Mesenchymal stem cell (in vitro differentiated cells and primary cell): Measurements from ENCODE around the gene NAP1L4.

Source experiments
- DNase-seq: peaks from one replicate; pipeline ENCODE4 v3.0.0-alpha.2; 2013
- H2AFZ ChIP-seq: one replicate; pipeline ENCODE4 v1.6.1; 2013; ENCODE audit warnings: low read depth, mild to moderate bottlenecking, control low read depth, inconsistent platforms, low read length, moderate library complexity
- H2AK5ac ChIP-seq: 2 replicates; pipeline ENCODE4 v1.6.1; 2013; ENCODE audit warnings: low read length, moderate library complexity, mild to moderate bottlenecking, inconsistent platforms; ENCODE audit not compliant: severe bottlenecking
- H2BK120ac ChIP-seq: one replicate; pipeline ENCODE4 v1.6.1; 2013; ENCODE audit warnings: low read depth, mild to moderate bottlenecking, inconsistent platforms, low read length, moderate library complexity
- H2BK12ac ChIP-seq, 2 experiments: one replicate each; pipeline ENCODE4 v1.6.1; 2013; ENCODE audit warnings: inconsistent platforms in 2 of 2, low read length in 2 of 2, mild to moderate bottlenecking in 2 of 2, moderate library complexity in 2 of 2, control low read depth in 1 of 2
- H2BK15ac ChIP-seq: one replicate; pipeline ENCODE4 v1.6.1; 2013; ENCODE audit warnings: mild to moderate bottlenecking, low read depth, inconsistent platforms; ENCODE audit not compliant: poor library complexity, severe bottlenecking
- H2BK5ac ChIP-seq: 2 replicates; pipeline ENCODE4 v1.6.1; 2013; ENCODE audit warnings: low read depth, mild to moderate bottlenecking, low read length, control low read depth, inconsistent platforms; ENCODE audit not compliant: poor library complexity, severe bottlenecking
- H3K14ac ChIP-seq, 2 experiments: one replicate each; pipeline ENCODE4 v1.6.1; 2013; ENCODE audit warnings: inconsistent platforms in 2 of 2, low read length in 2 of 2, control low read depth in 1 of 2, mild to moderate bottlenecking in 1 of 2, moderate library complexity in 1 of 2
- H3K18ac ChIP-seq, 2 experiments: one replicate each; pipeline ENCODE4 v1.6.1; 2013; ENCODE audit warnings: inconsistent platforms in 2 of 2, low read length in 2 of 2, control low read depth in 1 of 2, low read depth in 1 of 2, mild to moderate bottlenecking in 1 of 2
- H3K23ac ChIP-seq, 2 experiments: one replicate each; pipeline ENCODE4 v1.6.1; 2013; ENCODE audit warnings: inconsistent platforms in 2 of 2, low read length in 2 of 2, mild to moderate bottlenecking in 2 of 2, moderate library complexity in 2 of 2, control low read depth in 1 of 2
- H3K27ac ChIP-seq: 2 replicates; pipeline ENCODE4 v1.5.1; 2013; ENCODE audit warnings: mild to moderate bottlenecking, moderate library complexity, low read length, control low read depth, inconsistent platforms; ENCODE audit not compliant: poor library complexity, severe bottlenecking
- H3K27me3 ChIP-seq, 2 experiments: 2 replicates each; pipeline versions ENCODE4 v1.6.1 to v1.7.0; 2013; ENCODE audit warnings: low read length in 2 of 2, mild to moderate bottlenecking in 2 of 2, moderate library complexity in 2 of 2, control low read depth in 1 of 2, inconsistent platforms in 1 of 2; ENCODE audit not compliant: control insufficient read depth in 1 of 2, insufficient read depth in 1 of 2
- H3K36me3 ChIP-seq, 2 experiments: 2 replicates each; pipeline versions ENCODE4 v1.6.1 to v1.7.0; 2013; ENCODE audit warnings: low read length in 2 of 2, control low read depth in 1 of 2, inconsistent platforms in 1 of 2, low read depth in 1 of 2, mild to moderate bottlenecking in 1 of 2; ENCODE audit not compliant: insufficient read depth in 2 of 2, control insufficient read depth in 1 of 2
- H3K4ac ChIP-seq, 2 experiments: one replicate each; pipeline ENCODE4 v1.6.1; 2013; ENCODE audit warnings: inconsistent platforms in 2 of 2, low read length in 2 of 2, mild to moderate bottlenecking in 2 of 2, moderate library complexity in 2 of 2, control low read depth in 1 of 2, low read depth in 1 of 2
- H3K4me1 ChIP-seq: 2 replicates; pipeline ENCODE4 v1.6.1; 2013; ENCODE audit warnings: low read depth, low read length, control low read depth; ENCODE audit not compliant: control insufficient read depth, insufficient read depth
- H3K4me2 ChIP-seq: 2 replicates; pipeline ENCODE4 v1.6.1; 2013; ENCODE audit warnings: low read length, mild to moderate bottlenecking, inconsistent platforms; ENCODE audit not compliant: poor library complexity, severe bottlenecking
- H3K4me3 ChIP-seq, 2 experiments: 2 replicates each; pipeline versions ENCODE4 v1.5.1 to v1.7.0; 2013; ENCODE audit warnings: low read length in 2 of 2, mild to moderate bottlenecking in 2 of 2, control low read depth in 1 of 2, low read depth in 1 of 2; ENCODE audit not compliant: insufficient read depth in 1 of 2
- H3K79me1 ChIP-seq: replicated peaks from 2 replicates; pipeline ENCODE4 v1.6.1; 2013; ENCODE audit warnings: mild to moderate bottlenecking, control low read depth, low read length, inconsistent platforms; ENCODE audit not compliant: poor library complexity, severe bottlenecking
- H3K9ac ChIP-seq: 2 replicates; pipeline ENCODE4 v1.7.0; 2013; ENCODE audit warnings: mild to moderate bottlenecking, low read length, moderate library complexity
- H3K9me3 ChIP-seq: 2 replicates; pipeline ENCODE4 v1.7.0; 2013; ENCODE audit warnings: mild to moderate bottlenecking, low read length; ENCODE audit not compliant: control insufficient read depth
- H4K8ac ChIP-seq: one replicate; pipeline ENCODE4 v1.6.1; 2013; ENCODE audit warnings: inconsistent platforms, mild to moderate bottlenecking, low read length, moderate library complexity
- H4K91ac ChIP-seq: one replicate; pipeline ENCODE4 v1.6.1; 2013; ENCODE audit warnings: mild to moderate bottlenecking, low read length, inconsistent platforms
- WGBS: methylation state at CpG from one replicate; pipeline ENCODE4 v1.1.7; 2013; ENCODE audit warnings: mixed read lengths; 5-methylcytosine and 5-hydroxymethylcytosine counted together

The NAP1L4 gene

DNA sequence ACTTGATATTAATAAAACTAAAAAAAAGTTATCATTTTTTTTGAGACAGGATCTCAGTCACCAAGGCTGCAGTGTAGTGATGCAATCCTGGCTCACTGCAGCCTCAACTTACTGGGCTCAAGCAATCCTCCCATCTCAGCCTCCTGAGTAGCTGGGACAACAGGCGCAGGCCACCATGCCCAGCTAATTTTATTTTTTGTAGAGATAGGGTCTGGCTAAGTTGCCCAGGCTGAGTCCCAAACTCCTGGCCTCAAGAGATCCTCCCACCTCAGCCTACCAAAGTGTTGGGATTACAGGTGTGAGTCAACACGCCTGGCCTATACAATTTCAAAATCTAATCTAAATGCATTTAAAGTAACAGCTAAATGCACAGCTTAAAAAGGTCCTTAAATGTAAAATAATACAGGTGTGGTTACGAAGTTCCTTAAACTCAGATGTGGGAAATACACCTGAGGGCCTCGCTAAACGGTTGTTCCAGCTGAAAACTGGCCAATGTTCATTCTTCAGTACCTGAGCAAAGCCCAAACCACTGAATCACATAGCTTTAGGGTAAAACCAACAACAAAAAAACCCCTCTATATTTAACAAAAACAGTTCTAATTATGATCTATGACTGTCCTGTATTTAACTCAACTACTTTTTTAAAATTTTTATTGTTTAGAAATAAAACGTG, 11.8 kb downstream of the NAP1L4 start:
- Histone ChIP-seq H2AK5ac (peak overlapping the region; percentile 84), H3K27me3 (no peaks in the 10 kb centered on the region), H2BK120ac (no peak overlapping the region), H4K8ac (no peak overlapping the region), H3K18ac (no peak overlapping the region), H2BK15ac (no peak overlapping the region), H2AFZ (no peak overlapping the region), H3K4me3 (no peak overlapping the region), H3K9me3 (no peaks in the 10 kb centered on the region), H3K4me2 (no peak overlapping the region), H3K4me1 (peaks cover 1% of the 10 kb centered on the region), H3K23ac (no peak overlapping the region), H4K91ac (no peak overlapping the region), H3K36me3 (peaks cover 20 to 44% of the 10 kb centered on the region in 2 experiments), H2BK5ac (no peak overlapping the region), H3K9ac (no peak overlapping the region), H3K79me1 (peaks cover 4% of the 10 kb centered on the region), H3K14ac (no peak overlapping the region), H3K27ac (no peak overlapping the region), H2BK12ac (no peak overlapping the region), H3K4ac (no peak overlapping the region)
- DNase-seq = no peak
- WGBS = 97% methylated on average over 4 of the region's 6 CpGs

DNA sequence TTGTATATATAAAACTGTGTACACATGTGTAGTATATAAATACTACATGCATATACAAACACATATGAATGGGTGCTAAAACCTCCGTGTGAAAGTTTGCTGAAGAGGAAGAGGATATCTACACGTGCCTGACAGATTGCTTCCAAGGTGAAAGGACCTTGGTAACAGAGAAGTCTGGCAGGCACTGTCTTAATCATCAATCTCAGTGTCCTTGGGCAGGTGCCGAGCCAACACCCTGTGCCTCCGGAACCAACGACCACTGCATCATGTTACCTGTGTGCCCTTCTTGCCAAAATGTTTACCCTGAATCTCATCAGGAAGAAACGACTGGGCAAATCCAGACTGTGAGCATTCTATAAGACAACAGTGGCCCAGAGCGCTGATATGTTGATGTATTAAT, 15.0 kb downstream of the NAP1L4 start:
- Histone ChIP-seq H3K4me1 (peaks cover 1% of the 10 kb centered on the region), H2AFZ (no peak overlapping the region), H3K9me3 (no peaks in the 10 kb centered on the region), H2BK12ac (no peak overlapping the region), H4K91ac (no peak overlapping the region), H2BK15ac (no peak overlapping the region), H3K36me3 (peaks cover 26 to 73% of the 10 kb centered on the region in 2 experiments), H3K27me3 (no peaks in the 10 kb centered on the region), H3K4me2 (no peak overlapping the region), H3K79me1 (peaks cover 18% of the 10 kb centered on the region), H3K23ac (no peak overlapping the region), H2BK5ac (no peak overlapping the region), H3K9ac (no peak overlapping the region), H4K8ac (no peak overlapping the region), H3K4me3 (no peak overlapping the region), H3K14ac (no peak overlapping the region), H3K4ac (no peak overlapping the region), H2AK5ac (no peak overlapping the region), H3K27ac (no peak overlapping the region), H2BK120ac (no peak overlapping the region), H3K18ac (no peak overlapping the region)
- WGBS = 97% methylated on average over 7 of the region's 7 CpGs
- no peak for DNase-seq

DNA sequence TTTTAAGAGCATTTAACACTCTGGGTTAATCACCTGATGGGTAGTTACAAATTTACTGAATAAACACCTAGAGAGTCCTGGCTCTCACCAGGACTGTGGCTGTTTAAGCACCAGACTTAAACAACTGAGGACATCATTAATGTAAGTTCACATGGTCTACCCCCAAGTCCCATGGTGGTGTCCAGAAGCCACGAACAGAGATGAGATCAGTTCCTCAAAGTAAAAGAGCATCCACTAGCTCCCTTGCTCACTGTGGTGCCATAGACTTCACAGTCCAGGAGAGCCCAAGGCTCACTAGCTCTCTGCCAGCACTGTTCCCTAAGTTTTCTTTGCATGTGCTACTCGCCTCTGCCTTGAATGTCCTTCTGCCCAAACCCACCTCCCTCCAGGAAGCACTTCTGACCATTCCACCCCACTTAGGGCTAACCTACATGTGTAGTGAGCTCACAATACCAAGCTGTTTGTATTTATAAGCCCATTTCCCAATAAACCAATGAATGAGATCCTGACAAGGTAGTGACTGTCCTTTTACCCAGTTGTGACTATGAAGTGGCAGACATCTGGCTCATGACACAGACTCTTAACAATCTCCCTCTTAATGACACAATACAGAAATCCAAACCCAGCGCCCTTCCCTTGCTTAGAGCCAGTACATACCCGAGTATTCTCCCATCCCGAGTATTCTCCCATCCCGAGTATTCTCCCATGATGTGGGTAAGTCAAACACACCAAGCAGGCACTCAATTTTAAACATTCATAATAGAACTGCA, 15.7 kb downstream of the NAP1L4 start:
- H2AFZ ChIP-seq = no peak overlapping the region
- no peak overlapping the region for H3K23ac ChIP-seq
- no peaks in the 10 kb centered on the region for H3K27me3 ChIP-seq
- H2BK120ac ChIP-seq = no peak overlapping the region
- no peak overlapping the region for H4K8ac ChIP-seq
- no peak overlapping the region for H4K91ac ChIP-seq
- H3K27ac ChIP-seq = no peak overlapping the region
- H3K4ac ChIP-seq = no peak overlapping the region
- no peak for DNase-seq
- H3K79me1 ChIP-seq = peaks cover 18% of the 10 kb centered on the region
- no peak overlapping the region for H3K9ac ChIP-seq
- no peak overlapping the region for H3K18ac ChIP-seq
- peaks cover 26 to 79% of the 10 kb centered on the region in 2 experiments for H3K36me3 ChIP-seq
- peaks cover 1% of the 10 kb centered on the region for H3K4me1 ChIP-seq
- no peak overlapping the region for H2BK5ac ChIP-seq
- no peak overlapping the region for H3K4me3 ChIP-seq
- no peak overlapping the region for H2BK15ac ChIP-seq
- no peaks in the 10 kb centered on the region for H3K9me3 ChIP-seq
- H3K14ac ChIP-seq = no peak overlapping the region
- H3K4me2 ChIP-seq = no peak overlapping the region
- H2BK12ac ChIP-seq = no peak overlapping the region
- no peak overlapping the region for H2AK5ac ChIP-seq
- 97% methylated on average over 6 of the region's 6 CpGs for WGBS

DNA sequence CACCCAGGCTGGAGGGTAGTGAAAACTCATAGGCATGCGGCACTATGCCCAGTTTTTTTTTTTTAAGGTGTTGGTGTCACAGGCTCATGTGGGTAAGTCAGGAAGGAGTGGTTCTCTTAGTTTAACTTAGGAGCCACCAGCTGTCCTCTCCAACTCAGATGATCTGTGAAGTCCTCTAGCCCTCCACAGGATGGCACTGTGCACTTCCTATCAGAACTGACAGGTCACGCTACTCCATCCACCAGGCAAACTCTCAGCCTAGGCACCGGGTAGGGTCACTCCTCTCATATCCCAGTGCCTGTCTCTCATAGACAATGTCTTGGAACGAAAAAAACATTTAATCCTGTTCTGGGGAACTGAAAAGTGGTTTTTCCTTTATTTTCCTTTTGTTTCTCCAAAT, 16.5 kb downstream of the NAP1L4 start:
- Histone ChIP-seq H3K23ac (no peak overlapping the region), H3K79me1 (peaks cover 20% of the 10 kb centered on the region), H3K4me2 (no peak overlapping the region), H3K9me3 (no peaks in the 10 kb centered on the region), H3K27me3 (no peaks in the 10 kb centered on the region), H2BK12ac (no peak overlapping the region), H2AK5ac (no peak overlapping the region), H2BK5ac (no peak overlapping the region), H2AFZ (no peak overlapping the region), H3K4ac (no peak overlapping the region), H3K9ac (no peak overlapping the region), H4K91ac (no peak overlapping the region), H3K4me3 (no peak overlapping the region), H4K8ac (no peak overlapping the region), H2BK120ac (no peak overlapping the region), H3K4me1 (no peaks in the 10 kb centered on the region), H3K14ac (no peak overlapping the region), H3K18ac (no peak overlapping the region), H3K36me3 (peaks cover 30 to 88% of the 10 kb centered on the region in 2 experiments), H3K27ac (no peak overlapping the region), H2BK15ac (no peak overlapping the region)
- 95% methylated on average over 3 of the region's 4 CpGs for WGBS
- DNase-seq = peak; percentile 58
